ENCODE data around the gene NACAD.
"Not testable (repeated sequence)": the region's sequence is repeated elsewhere in the genome, so short reads cannot be mapped to it uniquely, and the experiment has no call there.

NACAD gene

DNA sequence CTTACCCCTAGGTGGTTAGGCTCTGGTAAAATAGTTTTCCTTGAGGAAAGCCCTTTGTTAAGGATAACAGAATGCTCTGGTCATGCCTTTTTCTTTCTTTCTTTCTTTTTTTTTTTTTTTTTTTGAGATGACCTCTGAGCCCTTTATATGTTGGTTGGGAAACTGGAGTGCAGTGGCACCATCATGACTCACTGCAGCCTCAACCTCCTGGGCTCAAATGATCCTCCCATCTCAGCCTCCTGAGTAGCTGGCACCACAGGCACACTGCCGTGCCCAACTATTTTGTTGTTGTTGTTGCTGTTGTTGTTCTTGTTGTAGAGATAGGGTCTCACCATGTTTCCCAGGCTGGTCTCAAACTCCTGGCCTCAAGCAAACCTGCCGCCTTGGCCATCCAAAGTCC, 27.4 kb downstream of the NACAD start:
- DNase-seq (ENCODE audit: extremely low read depth in 1 of 2, low read depth in 1 of 2): no peak

DNA sequence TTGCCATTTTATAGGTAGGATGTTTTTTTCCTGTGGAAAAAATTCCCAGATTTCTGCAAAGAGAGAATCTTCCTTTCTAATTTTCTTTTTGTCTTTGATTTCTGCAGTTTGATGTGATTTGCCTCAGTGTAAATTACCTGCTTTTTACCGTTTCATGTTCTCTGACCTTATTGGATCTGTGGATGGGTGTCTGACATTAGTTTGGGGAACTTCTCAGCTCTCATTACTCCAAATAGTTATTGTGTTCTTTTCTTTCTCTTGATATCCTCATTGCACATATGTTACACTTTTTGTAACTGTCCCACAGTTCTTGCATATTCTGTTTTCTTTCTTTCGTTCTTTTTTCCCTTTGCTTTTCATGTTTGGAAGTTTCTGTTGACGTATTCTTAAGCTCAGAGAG, 28.5 kb downstream of the NACAD start:
- no peak for DNase-seq (ENCODE audit: extremely low read depth in 1 of 2, low read depth in 1 of 2)

DNA sequence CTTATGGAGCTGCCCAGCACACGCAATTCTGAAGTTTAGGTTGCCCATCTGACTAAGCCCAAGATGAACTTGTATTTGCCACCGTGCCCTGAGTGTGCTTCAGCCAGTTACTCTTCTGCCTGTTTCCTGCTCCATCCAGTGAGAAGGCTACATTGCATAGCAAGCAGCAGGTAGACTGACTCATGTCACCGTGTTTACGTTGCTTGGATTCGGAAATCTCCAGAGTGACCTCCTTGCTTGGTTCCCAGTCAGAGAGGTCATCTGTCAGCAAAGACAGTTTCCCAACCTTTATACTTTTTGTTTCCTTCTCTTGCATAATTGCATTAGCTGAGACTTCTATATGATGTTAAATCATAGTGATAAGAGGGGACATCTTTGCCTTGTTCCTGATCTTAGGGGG, 30.9 kb downstream of the NACAD start:
- no peak for DNase-seq (ENCODE audit: extremely low read depth in 1 of 2, low read depth in 1 of 2)

DNA sequence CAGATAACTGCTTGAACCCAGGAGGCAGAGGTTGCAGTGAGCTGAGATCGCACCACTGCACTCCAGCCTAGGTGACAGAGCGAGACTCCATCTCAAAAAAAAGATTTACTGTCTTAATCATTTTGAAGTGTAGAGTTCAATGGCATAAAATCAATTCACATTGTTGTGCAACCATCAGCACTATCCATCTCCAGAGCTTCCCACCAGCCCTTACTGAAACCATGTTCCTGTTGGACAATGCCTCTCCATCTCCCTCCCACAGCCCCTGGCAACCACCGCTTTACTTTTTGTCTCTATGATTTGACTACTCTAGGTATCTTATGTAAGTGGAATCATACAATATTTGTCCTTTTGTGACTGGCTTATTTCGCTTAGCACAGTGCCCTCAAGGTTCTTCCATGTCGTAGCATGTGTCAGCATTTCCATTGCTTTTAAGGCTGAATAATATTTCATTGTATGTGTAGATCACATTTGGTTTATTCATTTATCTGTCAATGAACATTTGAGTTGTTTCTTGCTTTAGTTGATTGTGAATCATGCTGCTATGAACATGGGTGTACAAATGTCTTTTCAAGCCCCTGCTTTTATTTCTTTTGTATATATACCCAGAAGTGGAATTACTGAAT, 33.1 kb downstream of the NACAD start:
- DNase-seq (ENCODE audit: extremely low read depth in 1 of 2, low read depth in 1 of 2): no peak

DNA sequence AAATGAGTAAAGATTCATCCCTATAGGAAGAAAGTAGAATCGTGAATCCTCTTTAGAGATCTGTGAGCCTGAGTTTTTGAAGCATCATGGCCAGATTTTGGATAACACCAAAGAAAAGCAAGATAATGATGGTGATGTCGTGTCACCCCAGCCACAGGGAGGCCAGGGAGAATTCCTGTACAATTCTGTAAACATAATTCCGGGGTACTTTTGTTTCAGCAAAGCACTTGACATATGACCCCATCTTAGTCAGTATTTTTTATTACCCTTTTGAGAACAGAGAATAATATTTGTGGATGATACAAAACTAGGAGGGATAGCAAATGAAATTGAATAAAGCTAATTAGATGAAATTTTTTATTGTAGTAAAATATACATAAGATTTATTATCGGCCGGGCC, 33.8 kb downstream of the NACAD start:
- no peak for DNase-seq (ENCODE audit: extremely low read depth in 1 of 2, low read depth in 1 of 2)

DNA sequence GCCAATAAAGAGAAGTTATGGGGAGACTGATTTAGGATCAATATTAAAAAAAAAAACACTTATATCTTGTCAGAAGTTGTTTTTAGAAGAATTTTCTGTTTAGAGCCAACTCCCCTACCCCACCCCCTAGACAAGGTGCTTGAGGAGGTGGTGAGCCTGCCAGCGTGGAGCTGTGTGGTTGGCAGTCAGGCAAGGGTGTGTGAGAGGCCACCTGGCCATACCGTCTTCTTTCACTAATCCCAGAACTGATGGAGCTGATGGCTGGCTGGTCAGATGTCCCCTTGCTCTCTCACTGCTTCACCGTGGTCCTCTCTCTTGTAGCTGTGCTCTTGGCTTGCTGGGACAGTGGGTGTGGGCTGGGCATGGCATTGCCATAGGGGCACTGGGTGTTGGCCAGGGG, 34.3 kb downstream of the NACAD start:
- DNase-seq (ENCODE audit: extremely low read depth in 1 of 2, low read depth in 1 of 2): no peak

DNA sequence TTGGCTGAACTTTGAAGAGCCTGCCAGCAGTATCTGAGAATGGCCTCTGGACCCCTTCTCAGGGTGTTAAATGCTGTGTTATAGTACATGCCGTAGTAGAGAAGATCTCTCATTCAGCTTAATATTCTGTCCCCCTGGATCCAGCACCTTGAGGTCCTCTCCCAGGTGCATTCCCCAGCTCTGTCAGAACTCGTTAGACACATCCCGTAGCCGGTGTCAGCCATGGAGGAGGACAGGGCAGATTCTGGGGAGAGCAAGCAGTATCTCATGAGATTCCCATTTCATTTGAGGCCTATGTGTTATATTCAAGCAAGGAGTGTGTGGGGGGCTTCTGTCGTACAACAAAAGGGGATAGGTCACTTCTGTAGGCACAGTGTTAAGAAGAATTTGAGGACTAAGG, 34.8 kb downstream of the NACAD start:
- no peak for DNase-seq (ENCODE audit: extremely low read depth in 1 of 2, low read depth in 1 of 2)

DNA sequence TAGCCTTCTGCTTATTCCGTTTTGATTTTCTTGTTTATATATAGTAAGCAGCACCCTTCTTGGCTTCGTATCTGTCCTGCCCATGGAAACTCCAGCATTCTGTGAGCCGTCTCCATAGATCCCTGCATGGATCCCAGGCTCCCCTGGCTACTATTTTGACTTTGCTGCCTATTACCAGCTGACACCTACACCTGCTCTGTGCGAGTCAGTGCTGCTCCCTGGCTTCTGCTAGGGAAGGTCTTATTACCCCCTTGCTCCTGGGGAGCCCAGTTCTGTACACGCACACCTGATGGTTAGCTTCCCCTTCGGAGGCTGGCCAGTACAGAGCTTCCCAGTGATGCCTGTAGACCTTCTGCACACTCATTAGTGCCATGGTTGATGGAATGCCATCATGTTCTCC, 35.4 kb downstream of the NACAD start:
- DNase-seq (ENCODE audit: extremely low read depth in 1 of 2, low read depth in 1 of 2): no peak

DNA sequence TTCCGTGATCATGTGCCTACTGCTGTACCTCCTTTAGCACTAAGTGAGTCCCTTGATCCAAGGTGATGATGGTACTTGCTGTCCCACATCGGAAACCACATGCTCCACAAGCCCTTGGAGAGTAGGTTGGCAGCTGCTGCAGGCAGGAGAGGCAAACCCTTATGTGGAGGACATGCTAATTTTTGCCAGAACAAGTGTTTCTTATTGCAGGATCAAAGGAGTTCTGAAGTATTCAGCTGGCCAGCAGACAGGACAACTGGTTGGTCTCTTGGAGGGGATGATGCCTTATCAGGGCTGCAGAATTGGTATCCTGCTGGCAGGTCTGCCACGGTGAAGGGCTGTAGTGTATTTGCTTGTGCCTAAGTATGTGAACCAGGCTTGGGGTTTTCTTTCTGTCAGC, 36.8 kb downstream of the NACAD start:
- DNase-seq (ENCODE audit: extremely low read depth in 1 of 2, low read depth in 1 of 2): no peak

DNA sequence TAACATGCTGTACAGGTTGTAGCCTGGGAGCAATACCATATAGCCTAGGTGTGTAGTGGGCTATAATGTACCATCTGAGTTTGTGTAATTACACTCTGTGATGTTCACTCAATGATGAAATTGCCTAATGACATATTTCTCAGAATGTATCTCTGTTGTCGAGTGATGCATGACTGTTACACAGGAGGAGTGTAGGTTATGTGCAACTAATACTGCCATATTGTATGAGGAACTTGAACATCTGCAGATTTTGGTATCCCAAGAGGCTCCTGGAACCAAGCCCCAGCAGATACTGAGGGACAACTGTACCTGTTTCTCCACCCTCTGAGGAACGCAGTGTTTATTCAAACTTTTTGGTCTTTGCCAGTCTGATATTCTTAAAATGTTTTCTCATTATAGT, 38.6 kb downstream of the NACAD start:
- DNase-seq (ENCODE audit: extremely low read depth in 1 of 2, low read depth in 1 of 2): no peak

DNA sequence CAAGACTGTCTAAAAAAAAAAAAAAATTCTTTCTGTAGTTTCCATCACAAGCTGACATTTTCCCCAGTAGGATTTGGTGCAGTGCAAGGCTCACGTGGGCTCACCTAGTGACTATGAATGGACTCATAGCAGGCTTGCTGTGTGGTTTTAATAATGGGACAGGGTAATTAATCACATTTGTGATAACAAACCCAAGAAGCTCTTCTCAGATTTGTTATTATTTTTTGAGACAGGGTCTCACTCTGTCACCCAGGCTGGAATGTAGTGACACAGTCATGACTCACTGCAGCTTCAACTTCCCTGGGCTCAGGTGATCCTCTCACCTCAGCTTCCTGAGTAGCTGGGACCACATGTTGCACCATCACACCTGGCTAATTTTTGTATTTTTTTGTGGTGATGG, 40.0 kb downstream of the NACAD start:
- no peak for DNase-seq (ENCODE audit: extremely low read depth in 1 of 2, low read depth in 1 of 2)

DNA sequence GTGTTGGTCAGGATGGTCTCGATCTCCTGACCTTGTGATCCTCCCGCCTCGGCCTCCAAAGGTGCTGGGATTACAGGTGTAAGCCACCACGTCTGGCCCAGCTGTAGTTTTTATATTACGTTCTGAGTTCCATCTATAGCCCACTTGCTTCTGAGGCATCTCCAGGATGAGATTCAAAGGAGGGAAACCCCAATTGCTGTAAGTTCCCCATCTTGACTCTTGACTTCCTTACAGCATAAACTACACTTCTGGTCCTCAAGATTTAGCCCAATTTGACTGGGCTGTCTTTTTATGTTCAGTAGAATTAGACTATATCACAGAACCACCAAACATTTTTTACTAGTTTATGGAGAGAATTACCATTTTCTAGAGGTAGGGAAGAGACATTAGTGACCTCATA, 44.4 kb downstream of the NACAD start:
- DNase-seq (ENCODE audit: extremely low read depth in 1 of 2, low read depth in 1 of 2): no peak

DNA sequence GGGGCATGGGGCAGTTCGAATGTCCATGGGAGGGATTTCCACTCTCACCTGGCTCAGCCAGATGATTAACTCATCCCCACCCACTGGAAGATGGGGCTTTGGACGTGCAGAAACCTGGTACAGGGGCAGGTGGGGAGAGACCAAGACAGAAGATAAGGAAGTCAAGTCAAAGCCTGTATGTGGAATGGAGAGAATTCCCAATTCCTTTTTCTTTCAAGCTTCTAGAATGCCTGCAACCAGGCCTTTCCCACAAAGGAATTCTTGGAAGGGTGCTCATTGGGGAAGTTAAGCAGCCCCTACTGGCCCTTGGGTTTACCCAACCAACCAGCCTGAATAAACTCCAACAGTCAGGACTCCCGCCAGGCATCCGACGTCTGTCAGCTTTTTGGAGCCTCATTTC, 49.7 kb downstream of the NACAD start:
- DNase-seq (ENCODE audit: extremely low read depth in 1 of 2, low read depth in 1 of 2): no peak

DNA sequence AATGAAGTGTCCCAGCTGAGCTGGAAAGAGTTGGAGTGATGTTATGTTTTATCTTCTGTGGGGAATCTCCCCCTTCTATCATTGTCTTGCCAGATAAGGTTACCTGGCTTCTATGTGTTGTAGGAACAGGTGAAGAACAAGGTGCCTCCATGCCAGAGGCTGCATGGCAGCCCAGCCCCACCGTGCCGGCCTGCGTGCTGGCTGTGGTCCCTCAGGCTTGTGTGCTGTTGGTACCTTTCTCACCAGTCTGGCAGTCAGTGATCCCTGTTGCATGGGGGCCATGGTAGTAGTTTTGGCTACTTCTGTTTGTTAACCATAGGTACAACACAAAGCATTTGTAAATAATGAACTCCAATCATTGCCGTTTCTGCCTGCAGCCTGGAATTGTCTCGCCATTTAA, 50.9 kb downstream of the NACAD start:
- no peak for DNase-seq (ENCODE audit: extremely low read depth in 1 of 2, low read depth in 1 of 2)

DNA sequence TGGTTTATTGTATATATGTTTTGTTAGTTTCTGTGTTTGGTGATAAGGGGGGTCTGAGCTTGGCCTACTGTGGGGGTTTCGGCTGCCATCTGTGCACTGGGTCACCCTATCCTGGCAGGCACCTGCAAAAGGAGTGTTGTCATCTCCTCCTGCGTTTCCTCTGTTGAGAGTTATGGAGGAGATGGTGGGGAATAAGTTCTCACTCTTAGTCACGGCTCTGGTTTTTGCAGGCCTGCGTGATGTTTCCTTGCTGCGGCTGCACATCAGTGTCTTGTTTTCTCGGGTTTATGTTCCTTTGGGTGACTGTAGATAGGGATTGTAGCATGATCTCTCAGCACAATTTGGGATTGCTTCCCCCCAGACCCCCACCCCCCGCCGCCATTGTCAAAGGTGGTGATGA, 52.0 kb downstream of the NACAD start:
- no peak for DNase-seq (ENCODE audit: extremely low read depth in 1 of 2, low read depth in 1 of 2)

DNA sequence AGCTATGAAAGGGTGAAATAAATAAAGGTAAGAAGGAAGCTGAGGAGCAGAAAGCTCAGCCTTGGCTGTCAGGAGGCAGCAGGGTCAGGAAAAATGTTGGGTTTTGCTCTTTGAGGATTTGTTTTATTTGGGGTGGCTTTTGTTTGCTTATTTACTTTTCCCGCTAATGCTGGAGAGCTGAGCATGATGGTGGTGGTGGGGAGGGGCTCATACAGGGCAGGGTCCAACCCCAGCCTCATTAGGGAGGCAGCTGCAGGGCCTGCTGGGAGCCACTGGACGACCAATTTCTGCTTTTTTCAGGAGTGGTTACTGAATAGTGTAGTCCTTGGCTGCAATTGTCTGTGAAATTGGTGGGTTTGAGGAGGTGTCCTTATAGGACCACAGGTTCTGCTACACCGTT, 52.5 kb downstream of the NACAD start:
- DNase-seq (ENCODE audit: extremely low read depth in 1 of 2, low read depth in 1 of 2): no peak

DNA sequence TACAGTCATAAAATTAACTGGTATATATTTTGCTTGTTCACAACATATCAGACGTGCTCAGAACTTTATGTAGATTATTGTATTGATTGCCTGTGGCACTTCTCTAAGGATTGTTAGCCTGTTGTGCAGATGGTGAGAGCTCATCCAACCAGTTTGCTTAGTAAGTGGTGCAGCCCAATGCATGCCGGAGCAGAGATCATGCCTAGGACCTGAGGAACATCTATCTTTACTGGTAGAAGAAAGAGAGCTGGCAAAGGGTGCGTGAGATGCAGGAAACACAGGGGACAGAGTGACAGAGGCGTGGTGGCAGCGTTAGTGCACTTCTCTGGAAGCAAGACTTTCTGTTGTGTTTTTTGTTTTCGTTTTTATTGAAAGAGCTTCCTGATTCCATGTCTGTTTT, 52.9 kb downstream of the NACAD start:
- no peak for DNase-seq (ENCODE audit: extremely low read depth in 1 of 2, low read depth in 1 of 2)

DNA sequence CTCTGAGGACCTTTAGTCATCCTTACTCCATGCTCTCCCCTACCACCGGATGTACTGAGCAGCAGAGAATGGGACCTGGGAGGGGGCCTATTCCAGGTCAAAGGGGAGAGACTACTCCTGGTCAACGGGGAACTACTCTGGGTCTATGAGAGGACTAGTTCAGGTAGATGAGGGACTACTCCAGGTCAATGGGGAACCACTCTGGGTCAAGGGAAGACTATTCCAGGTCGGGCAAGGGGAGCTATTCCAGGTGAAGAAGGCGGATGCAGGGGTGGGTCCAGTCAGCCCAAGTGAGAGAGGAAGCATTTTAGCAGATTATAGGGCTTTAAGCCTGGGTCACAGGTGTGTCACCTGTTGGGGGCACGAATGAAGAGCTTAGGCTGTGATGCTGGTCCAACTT, 53.4 kb downstream of the NACAD start:
- DNase-seq (ENCODE audit: extremely low read depth in 1 of 2, low read depth in 1 of 2): no peak

DNA sequence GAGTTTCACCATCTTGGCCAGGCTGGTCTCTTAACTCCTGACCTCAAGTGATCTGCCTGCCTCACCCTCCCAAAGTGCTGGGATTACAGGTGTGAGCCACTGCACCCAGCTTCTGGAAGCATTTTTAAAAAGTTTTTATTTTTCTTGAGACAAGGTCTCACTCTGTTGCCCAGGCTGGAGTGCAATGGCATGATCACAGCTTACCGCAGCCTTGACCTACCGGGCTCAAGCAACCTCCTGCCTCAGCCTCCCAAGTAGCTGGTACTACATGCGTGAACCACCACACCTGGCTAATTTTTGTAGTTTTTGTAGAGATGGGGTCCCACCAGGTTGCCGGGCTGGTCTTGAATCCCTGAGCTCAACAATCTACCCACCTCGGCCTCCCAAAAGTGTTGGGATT, 54.1 kb downstream of the NACAD start:
- DNase-seq (ENCODE audit: extremely low read depth in 1 of 2, low read depth in 1 of 2): not testable (repeated sequence)

DNA sequence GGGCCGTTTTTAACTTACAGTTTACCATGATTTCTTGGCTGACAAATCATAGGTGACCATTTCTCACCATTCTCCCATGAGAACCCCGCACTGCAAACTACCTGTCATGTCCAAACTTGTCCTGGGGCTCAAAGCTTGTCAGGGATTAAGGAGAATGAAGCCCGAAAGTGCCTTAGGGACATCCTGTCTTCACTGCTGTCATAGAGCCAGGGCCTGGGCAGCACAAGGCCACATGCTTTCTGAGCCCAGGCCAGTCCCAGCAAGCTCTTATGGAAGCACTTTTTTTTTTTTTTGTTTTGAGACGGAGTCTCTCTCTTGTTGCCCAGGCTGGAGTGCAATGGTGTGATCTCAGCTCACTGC, 54.9 kb downstream of the NACAD start:
- no peak for DNase-seq (ENCODE audit: extremely low read depth in 1 of 2, low read depth in 1 of 2)

DNA sequence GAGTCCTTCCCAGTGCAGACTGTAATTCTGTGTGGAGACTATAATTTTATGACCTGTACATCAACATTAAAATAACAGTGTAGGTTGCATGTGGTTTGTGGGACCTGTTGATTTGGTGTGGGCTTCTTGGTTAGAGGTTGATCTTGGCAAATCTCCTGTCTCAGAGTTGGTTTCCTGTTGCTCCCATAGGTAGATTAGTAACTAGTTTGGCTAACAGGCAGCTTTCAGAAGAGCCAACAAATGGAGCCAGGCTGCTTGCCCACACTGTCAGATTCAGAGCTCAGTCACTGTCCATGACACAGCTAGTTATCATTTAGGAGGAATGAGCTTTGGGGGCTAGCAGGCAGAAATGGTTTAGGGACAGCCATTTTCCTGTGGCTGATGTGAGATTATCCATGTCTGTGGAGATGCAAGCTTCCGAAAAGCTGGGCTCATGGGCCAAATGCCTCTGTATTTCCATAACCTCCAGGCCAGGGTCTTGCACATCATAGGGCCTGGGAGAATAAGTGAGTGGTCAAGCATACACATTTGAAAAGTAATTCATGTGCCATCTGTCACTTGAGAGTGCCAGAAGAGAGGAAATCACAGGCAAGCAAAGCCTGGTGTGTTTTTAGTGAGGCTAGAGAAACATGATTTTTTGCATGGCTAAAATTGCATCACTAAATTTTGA, 55.4 kb downstream of the NACAD start:
- DNase-seq (ENCODE audit: extremely low read depth in 1 of 2, low read depth in 1 of 2): no peak

DNA sequence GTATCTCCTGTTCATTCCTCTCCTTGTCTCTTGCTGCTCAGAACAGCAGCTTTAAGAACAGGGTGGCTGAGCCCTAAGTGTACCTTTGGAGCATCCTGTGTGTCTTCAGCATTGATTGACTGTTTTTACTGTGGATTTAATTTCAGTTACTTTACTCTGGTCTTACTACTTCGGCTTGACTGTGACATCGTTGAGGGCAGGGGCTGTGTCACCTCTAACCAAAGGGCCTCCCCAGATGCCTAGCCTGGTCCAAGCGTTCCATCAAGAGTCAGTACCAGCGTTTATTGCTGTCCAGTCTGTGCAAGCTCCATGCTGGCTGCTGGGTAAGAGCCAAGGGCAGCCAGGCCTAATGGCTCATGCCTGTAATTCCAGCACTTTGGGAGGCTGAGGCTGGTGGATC, 56.3 kb downstream of the NACAD start:
- no peak for DNase-seq (ENCODE audit: extremely low read depth in 1 of 2, low read depth in 1 of 2)

DNA sequence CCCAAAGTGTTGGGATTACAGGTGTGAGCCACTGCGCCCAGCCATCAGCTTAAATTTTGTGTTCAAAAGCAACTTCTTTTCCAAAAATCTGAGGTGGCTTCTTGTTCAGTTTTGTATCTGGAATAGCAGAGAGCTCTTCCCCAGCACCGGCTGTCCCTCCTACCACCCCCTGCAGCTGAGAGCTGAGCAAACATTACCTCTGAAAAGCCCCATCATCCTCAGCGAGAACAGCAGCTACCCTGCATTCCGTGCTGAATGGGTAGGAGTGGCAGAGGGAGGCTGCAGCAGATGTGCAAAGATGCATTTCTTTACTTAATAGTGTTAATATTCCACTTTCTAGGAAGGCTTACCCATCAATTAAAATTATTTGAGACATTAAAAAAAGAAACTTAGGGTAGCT, 56.9 kb downstream of the NACAD start:
- no peak for DNase-seq (ENCODE audit: extremely low read depth in 1 of 2, low read depth in 1 of 2)
